ENCODE measurements around the gene TLCD1. TPM values are rescaled to one million over a fixed set of nuclear protein-coding genes. Genes with fewer than 3 reads are reported as not detected.

The TLCD1 gene
- total and polyA plus RNA-seq, 10 of the 15 experiments (the other 5 are each of a cell fraction or from before 2014, with no cell fraction given): 2.9 to 19.8 (median 7.7) TPM

DNA sequence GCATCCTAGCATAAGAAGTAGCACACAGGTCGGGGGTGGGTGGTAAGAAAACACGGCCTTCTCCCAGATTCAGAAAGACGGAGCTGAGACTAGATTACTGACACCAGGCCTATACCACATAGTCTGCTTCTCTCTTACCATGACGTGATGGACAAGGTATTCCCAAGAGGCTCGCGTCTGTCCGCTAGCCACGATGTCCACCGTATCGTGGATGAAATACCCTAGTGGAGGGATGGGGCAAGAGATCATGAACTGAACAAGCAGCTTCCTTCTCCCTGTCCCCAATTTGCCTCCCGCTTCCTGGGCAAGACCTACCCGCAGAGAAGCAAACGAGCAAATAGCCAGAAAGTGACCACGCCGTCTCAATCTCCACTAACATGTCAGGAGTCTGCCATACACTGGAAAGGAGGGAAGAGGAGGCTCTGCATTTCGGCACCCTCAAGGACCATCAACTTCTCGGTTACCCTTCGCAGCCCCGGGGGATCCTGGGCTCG is 820 bp downstream of the TLCD1 start (continued):
- TF ChIP-seq, protein P1, sequence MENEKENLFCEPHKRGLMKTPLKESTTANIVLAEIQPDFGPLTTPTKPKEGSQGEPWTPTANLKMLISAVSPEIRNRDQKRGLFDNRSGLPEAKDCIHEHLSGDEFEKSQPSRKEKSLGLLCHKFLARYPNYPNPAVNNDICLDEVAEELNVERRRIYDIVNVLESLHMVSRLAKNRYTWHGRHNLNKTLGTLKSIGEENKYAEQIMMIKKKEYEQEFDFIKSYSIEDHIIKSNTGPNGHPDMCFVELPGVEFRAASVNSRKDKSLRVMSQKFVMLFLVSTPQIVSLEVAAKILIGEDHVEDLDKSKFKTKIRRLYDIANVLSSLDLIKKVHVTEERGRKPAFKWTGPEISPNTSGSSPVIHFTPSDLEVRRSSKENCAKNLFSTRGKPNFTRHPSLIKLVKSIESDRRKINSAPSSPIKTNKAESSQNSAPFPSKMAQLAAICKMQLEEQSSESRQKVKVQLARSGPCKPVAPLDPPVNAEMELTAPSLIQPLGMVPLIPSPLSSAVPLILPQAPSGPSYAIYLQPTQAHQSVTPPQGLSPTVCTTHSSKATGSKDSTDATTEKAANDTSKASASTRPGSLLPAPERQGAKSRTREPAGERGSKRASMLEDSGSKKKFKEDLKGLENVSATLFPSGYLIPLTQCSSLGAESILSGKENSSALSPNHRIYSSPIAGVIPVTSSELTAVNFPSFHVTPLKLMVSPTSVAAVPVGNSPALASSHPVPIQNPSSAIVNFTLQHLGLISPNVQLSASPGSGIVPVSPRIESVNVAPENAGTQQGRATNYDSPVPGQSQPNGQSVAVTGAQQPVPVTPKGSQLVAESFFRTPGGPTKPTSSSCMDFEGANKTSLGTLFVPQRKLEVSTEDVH (IDR thresholded peaks at IDR 0.05; ENCODE audit: low read depth, partially characterized antibody): no peak
- no peak for TF ChIP-seq MEF2A (IDR thresholded peaks at IDR 0.05; ENCODE audit: insufficient read depth, low read depth, low read length)
- TF ChIP-seq, protein P2, sequence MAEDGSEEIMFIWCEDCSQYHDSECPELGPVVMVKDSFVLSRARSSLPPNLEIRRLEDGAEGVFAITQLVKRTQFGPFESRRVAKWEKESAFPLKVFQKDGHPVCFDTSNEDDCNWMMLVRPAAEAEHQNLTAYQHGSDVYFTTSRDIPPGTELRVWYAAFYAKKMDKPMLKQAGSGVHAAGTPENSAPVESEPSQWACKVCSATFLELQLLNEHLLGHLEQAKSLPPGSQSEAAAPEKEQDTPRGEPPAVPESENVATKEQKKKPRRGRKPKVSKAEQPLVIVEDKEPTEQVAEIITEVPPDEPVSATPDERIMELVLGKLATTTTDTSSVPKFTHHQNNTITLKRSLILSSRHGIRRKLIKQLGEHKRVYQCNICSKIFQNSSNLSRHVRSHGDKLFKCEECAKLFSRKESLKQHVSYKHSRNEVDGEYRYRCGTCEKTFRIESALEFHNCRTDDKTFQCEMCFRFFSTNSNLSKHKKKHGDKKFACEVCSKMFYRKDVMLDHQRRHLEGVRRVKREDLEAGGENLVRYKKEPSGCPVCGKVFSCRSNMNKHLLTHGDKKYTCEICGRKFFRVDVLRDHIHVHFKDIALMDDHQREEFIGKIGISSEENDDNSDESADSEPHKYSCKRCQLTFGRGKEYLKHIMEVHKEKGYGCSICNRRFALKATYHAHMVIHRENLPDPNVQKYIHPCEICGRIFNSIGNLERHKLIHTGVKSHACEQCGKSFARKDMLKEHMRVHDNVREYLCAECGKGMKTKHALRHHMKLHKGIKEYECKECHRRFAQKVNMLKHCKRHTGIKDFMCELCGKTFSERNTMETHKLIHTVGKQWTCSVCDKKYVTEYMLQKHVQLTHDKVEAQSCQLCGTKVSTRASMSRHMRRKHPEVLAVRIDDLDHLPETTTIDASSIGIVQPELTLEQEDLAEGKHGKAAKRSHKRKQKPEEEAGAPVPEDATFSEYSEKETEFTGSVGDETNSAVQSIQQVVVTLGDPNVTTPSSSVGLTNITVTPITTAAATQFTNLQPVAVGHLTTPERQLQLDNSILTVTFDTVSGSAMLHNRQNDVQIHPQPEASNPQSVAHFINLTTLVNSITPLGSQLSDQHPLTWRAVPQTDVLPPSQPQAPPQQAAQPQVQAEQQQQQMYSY (CRISPR knock-in tag; IDR thresholded peaks at IDR 0.05): no peak
- TF ChIP-seq IRF4 (IDR thresholded peaks at IDR 0.05; ENCODE audit: low read depth, low read length): no peak
- 0 out of 2 replicates have a peak, but pooled peaks have one; percentile 3 for TF ChIP-seq BCL11A (IDR thresholded peaks at IDR 0.05; ENCODE audit: low read depth, low read length)
- no peak for TF ChIP-seq ATF7 (IDR thresholded peaks at IDR 0.05; ENCODE audit: low read depth)
- peak; percentile 7; the same call in 1 of the 2 replicates for TF ChIP-seq TCF12 (IDR thresholded peaks at IDR 0.05; ENCODE audit: low read depth, low read length)
- no peak for TF ChIP-seq SMARCA5 (IDR thresholded peaks at IDR 0.05)
- 0 out of 2 replicates have a peak, but pooled peaks have one; percentile 4 for TF ChIP-seq CREM (IDR thresholded peaks at IDR 0.05; ENCODE audit: low read depth)
- peak; percentile 84 for TF ChIP-seq POLR2AphosphoS2 (IDR thresholded peaks at IDR 0.05; ENCODE audit: low read depth, low read length)
- TF ChIP-seq SMAD5 (IDR thresholded peaks at IDR 0.05; ENCODE audit: low read depth): peak; percentile 65; the same call in 1 of the 2 replicates
- TF ChIP-seq, protein P3, sequence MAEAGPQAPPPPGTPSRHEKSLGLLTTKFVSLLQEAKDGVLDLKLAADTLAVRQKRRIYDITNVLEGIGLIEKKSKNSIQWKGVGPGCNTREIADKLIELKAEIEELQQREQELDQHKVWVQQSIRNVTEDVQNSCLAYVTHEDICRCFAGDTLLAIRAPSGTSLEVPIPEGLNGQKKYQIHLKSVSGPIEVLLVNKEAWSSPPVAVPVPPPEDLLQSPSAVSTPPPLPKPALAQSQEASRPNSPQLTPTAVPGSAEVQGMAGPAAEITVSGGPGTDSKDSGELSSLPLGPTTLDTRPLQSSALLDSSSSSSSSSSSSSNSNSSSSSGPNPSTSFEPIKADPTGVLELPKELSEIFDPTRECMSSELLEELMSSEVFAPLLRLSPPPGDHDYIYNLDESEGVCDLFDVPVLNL (IDR thresholded peaks at IDR 0.05; ENCODE audit: low read depth, low read length): no peak
- no peak for TF ChIP-seq RAD21 (IDR thresholded peaks at IDR 0.05; ENCODE audit: insufficient read depth, low read depth, low read length)
- peak; percentile 61 for TF ChIP-seq MEF2B (IDR thresholded peaks at IDR 0.05; ENCODE audit: partially characterized antibody, poor library complexity, severe bottlenecking)
- TF ChIP-seq ZSCAN29 (IDR thresholded peaks at IDR 0.05): no peak
- TF ChIP-seq, protein P4, sequence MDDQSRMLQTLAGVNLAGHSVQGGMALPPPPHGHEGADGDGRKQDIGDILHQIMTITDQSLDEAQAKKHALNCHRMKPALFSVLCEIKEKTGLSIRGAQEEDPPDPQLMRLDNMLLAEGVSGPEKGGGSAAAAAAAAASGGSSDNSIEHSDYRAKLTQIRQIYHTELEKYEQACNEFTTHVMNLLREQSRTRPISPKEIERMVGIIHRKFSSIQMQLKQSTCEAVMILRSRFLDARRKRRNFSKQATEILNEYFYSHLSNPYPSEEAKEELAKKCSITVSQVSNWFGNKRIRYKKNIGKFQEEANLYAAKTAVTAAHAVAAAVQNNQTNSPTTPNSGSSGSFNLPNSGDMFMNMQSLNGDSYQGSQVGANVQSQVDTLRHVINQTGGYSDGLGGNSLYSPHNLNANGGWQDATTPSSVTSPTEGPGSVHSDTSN (IDR thresholded peaks at IDR 0.05; ENCODE audit: insufficient replicate concordance, low read depth, low read length): peak; percentile 1
- no peak for TF ChIP-seq ETV6 (conservative IDR thresholded peaks at IDR 0.05 in 1 of 2, IDR thresholded peaks at IDR 0.05 in 1 of 2; ENCODE audit: borderline replicate concordance in 1 of 2, low read depth in 1 of 2)
- peak; percentile 61 for TF ChIP-seq BACH1 (IDR thresholded peaks at IDR 0.05; ENCODE audit: borderline replicate concordance)
- TF ChIP-seq, protein P5, sequence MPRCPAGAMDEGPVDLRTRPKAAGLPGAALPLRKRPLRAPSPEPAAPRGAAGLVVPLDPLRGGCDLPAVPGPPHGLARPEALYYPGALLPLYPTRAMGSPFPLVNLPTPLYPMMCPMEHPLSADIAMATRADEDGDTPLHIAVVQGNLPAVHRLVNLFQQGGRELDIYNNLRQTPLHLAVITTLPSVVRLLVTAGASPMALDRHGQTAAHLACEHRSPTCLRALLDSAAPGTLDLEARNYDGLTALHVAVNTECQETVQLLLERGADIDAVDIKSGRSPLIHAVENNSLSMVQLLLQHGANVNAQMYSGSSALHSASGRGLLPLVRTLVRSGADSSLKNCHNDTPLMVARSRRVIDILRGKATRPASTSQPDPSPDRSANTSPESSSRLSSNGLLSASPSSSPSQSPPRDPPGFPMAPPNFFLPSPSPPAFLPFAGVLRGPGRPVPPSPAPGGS (IDR thresholded peaks at IDR 0.05; ENCODE audit: borderline replicate concordance, insufficient read depth, low read depth, low read length, poor library complexity, severe bottlenecking): peak; percentile 78
- TF ChIP-seq HDGF (IDR thresholded peaks at IDR 0.05): no peak

Measured in GM12878 (cell line).